Esophagus mucosa (tissue), 1 donor: ENCODE results near the gene FAM78B. TPM values are rescaled to one million over a fixed set of nuclear protein-coding genes. Genes with fewer than 3 reads are reported as not detected.

ENCODE experiments used
- ATAC-seq: fragments of 200-7000 bp; cut with Tn5 transposase; one replicate; pipeline ENCODE4 v1.9.1; 2020
- total RNA-seq: library from RNA; stranded (reverse); gene quantifications from one replicate; pipeline ENCODE4 v1.2.4, GENCODE V29; 2023
- donor health status: DM: yes; HTN: yes; CAD: no.

FAM78B gene, protein sequence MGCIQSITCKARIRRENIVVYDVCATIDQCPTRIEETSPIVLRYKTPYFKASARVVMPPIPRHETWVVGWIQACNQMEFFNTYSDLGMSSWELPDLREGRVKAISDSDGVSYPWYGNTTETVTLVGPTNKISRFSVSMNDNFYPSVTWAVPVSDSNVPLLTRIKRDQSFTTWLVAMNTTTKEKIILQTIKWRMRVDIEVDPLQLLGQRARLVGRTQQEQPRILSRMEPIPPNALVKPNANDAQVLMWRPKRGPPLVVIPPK
- 0.88 TPM for total RNA-seq

DNA sequence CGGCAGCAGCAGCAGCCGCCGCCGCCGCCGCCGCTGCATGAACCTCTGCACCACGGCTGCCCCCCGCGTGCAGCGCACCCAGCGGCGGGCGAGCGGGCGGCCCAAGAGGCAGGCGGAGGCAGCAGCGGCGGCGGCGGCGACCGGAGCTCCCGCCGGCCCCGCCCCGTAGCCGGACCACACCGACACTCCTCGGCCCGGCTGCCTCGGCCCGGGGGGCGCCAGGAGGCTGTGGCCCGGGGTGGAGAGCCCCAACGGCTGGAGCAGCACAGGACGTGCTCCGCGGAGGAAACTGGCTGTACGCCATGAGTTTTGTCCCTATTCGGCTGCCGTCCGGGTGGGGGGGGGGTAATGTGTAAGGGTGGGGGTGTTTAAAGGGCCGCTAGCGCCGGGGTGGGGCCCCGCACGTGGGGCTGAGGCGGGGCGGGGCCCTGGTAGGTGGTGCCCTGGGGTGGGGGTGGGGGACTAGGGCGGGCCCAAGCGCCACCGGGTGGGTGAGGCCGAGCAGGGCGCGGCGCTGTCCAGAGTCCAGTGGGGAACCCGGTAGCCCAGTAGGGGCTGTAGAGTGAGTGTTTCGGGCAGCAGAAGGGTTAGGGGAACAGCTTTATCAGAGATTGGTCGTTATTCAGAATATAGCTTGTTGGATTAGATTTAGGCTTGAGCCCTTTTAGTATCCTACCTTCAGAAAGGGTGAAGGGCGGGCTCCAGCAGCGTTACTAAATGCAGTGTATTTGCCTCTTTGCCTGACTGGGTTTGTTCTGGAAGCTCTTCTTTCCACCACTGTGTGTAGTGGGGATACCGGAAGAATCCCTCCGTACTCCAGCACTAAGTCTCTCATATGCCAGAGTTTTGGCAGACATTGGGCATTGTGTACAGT, at the start of gene FAM78B:
TSS of gene FAM78B (minus strand) at position 304 of the 874 bp plus-strand sequence. CDS start 753 bp downstream, outside the sequence.
- peak; percentile 91 for ATAC-seq

DNA sequence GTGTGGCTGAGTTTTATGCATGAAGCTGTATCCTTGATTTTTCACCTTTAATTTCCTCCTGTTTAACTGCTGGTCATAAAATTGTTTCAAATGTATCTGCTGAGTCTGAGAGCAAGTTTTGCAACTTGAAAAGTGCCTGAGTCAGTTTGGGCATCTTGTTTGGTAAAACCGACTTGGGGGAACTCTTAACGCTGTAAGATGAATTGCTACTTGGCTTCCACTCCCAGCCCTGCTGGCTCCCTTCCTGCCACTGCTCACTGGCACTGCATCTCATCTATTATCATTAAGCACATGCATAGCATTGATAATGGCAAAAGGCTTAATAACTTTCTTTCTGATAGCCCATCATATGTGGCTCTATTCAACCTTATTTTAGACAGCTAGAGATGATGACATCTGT, 35.7 kb upstream of the FAM78B start:
- ATAC-seq, result no peak

DNA sequence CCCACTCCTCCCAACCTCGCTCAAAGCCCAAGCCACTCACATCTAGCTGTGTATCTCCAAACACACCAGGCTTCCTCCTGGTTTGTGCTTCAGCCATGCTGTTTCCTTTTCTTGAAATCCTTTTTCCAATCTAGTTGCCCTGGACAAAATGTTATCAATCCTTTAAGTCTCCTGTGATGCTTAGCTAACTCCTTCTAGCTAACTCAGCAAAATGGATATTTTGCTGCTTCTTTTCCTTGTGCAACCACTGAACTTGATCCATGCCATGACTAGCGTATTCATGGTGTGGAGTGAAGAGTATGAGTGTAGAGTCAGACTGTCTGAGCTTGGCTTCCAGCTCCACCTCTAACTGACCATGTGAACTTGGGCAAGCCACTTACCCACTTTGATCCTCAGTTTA, 33.9 kb upstream of the FAM78B start:
- ATAC-seq, result no peak

DNA sequence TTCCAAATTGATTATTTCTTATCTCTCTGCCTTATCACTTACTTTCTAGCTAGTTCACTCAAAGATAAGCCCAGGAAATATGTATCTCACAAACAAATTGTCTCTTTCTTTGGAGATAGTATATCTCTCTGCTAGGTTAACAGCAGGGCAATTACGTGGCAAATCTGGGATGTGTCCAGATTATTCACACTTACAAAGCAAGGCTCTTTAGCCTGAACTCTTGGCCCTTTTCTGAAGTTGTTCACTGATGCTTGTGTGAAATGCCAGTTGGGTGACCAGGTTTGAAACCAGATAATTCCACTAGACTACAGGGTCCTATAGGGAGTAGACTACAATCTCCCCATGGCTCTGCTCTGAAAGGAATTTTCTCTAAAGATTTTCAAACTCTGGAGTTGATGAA, 30.8 kb upstream of the FAM78B start:
- peak; percentile 68 for ATAC-seq

DNA sequence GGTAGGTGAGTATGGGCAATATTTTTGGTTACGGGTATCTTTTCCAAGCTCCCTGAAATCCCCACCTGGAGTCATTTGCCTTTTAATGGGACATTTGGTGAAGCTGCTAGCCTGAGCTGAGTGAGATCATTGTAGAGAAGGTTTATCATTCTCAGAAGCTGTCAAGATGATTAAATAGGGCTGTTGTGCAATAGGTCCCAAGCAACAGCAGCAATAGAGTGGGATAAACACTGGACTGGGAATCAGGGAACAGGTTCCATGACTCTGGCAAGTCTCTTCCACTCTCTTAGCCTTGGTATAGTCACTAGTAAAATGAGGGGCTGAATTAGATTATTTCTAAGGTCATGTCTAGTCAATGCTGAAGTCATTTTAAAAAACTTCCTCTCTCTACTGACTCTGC, 30.3 kb upstream of the FAM78B start:
- peak; percentile 83 for ATAC-seq

DNA sequence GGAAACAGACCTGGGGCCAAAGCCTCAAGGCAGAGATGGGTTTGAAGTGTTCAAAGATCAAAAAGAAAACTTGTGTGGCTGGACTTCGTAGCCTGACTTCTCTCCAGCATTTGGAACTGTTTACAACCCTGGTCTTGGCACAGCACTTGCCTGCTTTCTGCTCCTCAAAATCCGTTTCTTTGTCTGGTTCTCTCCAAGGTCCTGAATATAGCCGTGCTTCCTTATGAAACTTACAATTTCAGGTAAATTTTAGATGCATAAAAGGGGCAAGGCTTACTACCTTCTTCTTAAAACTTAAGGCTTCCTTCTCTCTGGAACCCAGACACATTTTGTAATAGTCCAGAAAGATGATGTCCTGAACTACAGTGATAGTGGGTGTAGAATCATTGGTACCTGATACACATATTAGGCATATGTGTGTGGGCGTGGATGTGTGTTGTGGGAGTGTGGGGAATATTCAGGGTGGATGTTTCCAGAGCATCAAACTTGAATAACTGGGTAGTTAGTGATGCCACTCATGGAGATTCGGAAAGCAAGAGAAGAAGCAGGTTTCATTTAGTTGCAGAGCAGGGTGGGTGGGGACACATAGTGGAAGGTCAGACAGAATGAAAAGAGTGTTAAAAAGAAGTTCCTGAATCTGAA, 26.4 kb upstream of the FAM78B start:
- ATAC-seq, result no peak

DNA sequence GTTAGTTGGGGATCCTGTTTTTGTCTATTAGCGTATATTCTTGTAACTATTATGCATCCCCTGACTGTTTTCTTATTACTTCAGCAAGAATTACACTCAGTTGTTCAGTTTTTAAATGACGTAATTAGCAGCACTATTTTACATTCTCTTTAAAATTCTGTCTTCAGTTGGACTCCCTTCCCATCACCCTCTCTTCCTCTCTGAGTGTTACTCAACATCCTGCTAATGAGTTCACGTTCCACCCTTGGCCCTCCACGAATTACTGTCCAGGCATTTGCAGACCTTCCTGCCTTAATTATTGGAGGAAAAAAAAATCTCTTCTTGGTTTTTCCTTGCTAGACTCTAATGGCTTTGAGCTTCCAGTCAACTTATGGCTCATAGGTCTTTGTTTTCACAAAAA, 23.6 kb upstream of the FAM78B start:
- ATAC-seq, result no peak

DNA sequence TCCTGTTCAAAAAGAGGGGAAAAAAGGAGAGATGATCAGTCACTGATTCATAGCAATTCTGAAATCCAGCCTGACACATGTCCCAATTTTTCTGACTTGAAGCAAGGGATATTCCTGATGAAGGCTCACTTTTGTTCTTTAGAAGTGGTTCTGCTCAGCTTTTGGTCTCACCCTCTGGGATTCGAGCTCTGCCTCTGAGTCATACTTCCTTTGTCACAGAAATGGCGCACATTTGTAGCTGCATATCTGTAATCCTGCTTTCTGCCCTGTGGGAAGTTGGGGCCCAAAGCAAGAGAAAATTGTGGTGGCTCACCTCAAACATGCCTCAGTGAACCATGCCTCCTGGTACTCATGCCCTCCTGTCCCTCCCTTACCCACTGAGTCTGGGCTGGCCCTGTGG, 22.3 kb upstream of the FAM78B start:
- ATAC-seq, result no peak

DNA sequence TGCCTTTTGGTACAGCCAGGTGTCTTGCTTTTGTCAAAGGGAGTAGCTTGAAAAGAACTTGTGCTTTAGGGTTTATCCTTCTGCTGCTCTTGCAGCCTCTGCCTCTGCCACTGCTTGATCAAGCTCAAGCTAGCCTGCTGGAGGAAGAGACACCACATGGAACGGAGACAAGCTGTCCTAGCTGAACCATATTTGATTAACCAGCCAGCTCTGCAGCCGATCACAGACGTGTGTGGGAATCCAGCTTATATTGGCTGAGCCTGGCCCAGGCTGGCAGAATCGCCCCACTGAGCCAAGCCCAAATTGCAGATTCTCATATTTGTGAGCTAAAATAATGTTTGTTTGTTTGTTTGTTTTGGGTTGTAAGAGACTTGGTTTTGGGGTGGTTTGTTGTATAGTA, 18.7 kb upstream of the FAM78B start:
- no peak for ATAC-seq

DNA sequence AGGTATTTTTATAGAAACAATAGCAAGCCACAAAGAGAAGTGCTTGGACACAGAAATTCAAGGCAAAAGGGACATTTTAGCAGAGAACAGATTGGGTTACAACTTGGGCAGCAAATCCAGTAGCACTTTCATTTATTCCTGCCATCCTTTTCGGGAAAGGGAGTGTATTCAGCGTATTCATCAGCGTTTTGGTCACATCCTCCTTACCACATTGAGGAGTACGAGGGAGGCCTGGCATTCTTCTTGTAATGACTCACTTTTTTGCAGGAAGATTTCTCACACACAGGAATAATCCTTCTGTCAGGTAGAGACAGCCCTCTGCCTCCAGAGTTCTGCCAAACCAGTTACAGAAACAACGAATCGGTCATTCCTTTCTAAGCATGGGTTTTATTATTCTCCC, 18.1 kb upstream of the FAM78B start:
- ATAC-seq, result peak; percentile 91

DNA sequence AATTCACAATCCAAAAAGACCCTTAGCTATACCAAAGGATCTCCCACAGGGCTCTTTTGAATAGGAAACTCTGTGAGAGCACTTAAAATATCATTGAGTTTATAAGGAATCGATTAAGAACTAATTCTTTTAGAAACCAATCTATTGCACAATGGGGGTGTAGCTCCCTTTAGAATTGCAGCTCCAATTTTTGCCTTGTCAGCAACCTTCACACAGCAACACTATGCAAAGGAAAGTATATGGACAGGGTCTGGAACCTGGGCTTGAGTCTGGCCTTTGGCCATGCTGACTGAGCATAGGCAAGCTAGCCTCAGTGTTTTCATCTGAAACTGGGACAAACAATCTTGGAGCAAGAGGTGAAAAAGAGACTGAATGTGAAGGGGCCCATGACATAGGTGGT, 17.2 kb upstream of the FAM78B start:
- no peak for ATAC-seq

DNA sequence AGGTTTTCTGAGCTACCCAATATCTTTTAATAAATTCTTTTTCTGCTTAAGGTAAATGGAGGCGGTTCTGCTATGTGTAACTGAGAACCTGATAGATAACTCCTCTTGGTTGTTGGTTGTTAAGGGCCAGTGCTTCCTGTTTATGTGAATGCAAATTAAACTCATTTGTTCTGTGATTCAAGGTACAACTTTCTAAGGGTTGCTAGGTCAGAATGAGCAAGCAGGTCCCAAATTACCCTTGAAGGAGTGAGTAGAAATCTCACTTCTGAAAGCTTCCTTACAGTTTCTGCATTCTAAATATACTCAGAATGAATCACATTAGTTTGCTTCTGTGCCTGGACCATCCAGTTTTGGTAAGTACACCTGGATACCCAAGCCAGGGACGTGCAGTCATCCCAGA, 15.5 kb upstream of the FAM78B start:
- ATAC-seq, result peak; percentile 63

DNA sequence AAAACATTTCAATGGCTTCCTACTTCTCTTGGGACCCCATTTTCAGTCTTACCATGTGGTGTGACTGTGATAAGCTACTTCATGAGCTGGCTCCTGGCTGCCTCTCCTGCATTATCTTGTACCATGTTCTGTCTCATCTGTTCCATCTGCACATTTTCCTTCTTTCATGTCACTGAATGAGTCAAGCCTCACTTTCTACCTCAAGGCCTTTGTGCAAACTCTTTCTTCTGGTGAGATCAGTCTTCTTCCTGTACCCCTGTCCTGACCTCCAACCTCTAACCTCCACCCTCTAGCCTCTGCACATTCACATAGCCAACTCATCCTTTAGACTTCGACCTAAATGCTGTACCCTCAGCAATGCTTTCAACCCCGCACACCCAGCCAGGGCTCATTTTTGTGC, 9.6 kb upstream of the FAM78B start:
- no peak for ATAC-seq

DNA sequence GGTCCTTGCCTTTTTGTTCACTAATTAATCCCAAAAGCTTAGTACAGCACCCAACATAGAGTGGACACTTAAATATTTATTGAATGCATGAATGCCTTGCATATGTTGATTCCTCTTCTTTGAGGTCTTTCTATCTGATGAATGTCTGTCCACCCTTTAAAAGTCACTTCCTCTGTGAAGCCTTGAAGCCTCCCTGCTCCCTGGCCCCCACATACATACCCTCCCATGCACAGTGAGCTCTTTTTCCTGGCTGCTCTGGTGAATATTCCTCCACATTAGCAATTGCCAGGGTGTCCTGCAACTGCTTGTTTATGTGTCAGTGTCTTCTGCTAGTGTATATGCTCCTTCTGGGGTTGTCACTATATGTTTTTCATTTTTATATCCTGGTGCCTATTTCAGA, 8.2 kb upstream of the FAM78B start:
- ATAC-seq, result no peak

DNA sequence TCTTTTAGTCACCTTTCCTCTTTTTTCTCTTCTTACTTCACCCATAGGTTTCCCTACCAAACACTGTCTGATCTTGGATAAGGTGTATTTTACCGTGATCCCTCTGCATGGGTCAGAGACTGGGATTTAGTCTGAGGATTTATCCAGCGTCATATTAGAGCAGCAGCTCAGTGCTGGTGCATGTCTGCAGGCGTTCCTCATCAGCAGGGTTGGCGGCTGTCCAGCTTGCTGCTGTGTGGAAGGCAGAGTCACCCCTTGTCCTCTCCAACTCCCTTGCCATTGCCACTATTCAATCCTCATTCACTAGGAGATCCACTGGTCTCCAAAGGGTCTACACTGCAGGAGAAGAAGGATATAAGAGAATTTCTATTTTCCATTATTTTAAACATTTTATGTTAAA, 7.3 kb upstream of the FAM78B start:
- peak; percentile 75 for ATAC-seq

DNA sequence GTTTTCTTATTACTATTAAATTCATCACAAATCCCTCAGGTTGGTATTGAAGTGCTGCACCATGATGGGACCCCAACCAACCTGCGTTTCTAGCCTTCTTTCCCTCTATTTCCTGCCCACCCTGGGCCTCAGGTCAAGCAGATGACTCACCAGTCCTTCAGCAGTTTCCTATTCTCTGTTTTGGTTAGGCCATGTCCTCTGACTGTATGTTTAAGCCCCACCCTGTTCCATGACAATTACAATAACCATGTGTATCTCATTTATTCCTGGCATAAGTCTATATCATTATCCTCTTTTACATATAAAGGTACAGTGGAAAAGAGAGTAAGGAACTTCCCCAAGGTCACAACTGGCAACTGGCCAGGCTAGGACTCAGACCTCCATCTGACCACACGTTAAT, 5.3 kb upstream of the FAM78B start:
- ATAC-seq, result peak; percentile 78

DNA sequence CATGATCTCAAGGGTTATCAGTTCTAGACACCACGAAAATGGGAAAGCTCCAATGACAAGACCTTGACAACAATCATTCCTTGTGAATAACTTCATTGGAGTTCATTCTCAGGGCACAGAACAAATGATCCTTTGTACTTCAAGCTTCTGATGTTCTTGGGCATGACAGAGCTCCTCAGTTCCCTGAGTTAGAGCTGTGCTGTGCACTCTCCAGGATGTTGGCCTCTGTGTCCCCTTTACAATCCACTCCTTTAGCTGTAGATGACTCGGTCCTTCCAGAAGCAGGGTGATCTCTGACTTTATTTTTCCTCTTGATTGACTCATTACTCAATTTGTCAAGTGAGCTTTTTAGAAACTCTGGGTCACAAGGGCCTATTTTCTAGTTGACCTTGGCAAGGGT, 3.9 kb upstream of the FAM78B start:
- ATAC-seq, result no peak

DNA sequence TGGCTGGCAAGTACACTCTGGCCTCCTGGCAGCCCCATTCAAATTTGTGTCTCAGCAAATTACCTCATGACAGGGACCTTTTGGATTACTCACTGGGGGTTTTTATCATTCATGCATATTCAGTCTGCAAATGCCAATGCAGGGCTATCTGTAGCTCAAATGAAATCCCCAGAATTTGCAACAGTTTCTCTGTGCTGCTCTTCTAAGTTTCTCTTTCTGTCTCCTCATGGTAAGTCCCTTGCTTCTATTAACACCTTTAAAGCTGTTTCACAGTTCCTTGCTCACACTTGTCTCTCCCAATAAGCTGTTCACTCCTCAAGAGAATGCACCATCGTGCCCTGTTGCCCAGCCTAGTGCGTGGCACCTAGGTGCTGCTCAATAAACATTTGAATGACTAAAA, 3.3 kb upstream of the FAM78B start:
- ATAC-seq, result no peak

DNA sequence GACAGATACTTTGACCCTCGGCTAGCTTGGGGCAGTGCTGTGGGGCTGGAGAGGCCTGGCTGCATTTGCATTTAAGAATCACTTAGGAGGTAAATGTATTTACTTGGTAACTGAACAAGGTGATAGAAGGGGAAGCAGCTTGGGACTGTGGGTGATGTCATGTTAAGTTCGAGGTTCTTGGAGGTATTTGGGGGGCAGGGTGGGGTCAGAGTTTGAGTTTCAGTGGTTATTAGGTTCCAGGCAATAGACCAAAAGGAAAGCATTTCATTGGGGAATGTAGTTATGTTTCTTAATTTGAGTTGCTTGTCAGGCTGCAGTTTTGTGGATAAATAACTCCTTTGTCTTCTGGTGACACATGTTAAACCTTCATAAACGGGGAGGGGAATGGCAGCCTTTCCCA, 2.4 kb upstream of the FAM78B start:
- ATAC-seq, result no peak

DNA sequence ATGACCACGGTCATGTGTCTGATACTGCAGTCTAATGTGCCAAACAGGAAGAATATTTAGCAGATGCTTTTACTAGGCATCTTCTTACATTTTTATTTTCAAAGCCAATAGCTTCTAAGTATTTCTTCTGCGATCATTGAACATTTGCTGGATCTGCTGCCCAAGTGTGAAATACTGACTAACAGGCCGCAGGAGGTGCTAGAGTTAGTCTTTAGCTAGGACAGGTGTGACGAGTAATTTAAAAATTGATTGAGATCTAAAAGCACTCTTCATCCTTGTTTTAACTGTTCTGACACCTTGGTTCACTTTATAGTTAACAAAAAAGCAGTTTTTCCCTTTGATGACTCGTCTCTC, 748 bp upstream of the FAM78B start:
- peak; percentile 2 for ATAC-seq

DNA sequence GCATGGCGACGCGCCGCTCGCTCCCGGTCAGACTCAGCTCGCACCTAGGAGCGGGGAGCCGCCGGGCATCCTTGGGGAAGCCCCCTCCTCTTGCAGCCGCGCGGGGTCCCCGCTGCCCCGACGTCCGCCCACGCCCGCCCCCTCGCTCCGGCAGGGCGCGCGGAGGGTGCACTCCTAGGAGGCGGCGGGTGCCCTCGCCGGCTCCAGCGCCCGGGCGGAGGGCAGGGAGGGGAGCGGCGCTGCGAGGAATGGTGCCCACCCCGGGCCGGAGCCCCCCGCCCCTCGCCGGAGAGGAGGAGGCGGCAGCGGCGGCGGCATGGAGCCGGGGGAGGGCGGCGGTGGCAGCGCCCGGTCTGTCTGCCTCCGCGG, 488 bp downstream of the FAM78B start:
- ATAC-seq, result peak; percentile 6

DNA sequence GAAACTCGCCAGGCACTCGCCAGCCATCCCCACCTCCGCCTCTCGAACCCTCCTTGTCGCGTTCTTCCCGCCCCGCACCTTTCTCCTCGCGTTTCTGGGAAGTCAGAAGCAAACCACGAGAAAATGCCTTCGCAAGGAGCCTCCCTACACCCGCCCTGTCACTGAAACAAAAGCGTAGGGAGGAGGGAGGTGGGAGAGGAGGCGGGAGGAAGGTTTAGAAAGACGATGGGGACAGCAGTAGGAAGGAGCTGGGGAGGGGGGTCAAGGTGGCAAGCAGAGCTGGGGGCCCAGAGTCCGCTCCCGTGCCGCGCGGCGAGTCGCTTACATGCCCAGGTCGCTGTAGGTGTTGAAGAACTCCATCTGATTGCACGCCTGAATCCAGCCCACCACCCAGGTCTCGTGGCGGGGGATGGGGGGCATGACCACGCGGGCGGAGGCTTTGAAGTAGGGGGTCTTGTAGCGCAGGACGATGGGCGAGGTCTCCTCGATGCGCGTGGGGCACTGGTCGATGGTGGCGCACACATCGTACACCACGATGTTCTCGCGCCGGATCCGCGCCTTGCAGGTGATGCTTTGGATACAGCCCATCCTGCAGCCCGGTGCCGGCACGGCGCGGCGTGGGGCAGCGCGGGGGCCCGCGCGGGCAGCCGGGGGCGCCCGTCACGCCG, 1.0 kb downstream of the FAM78B start:
- ATAC-seq, result no peak

DNA sequence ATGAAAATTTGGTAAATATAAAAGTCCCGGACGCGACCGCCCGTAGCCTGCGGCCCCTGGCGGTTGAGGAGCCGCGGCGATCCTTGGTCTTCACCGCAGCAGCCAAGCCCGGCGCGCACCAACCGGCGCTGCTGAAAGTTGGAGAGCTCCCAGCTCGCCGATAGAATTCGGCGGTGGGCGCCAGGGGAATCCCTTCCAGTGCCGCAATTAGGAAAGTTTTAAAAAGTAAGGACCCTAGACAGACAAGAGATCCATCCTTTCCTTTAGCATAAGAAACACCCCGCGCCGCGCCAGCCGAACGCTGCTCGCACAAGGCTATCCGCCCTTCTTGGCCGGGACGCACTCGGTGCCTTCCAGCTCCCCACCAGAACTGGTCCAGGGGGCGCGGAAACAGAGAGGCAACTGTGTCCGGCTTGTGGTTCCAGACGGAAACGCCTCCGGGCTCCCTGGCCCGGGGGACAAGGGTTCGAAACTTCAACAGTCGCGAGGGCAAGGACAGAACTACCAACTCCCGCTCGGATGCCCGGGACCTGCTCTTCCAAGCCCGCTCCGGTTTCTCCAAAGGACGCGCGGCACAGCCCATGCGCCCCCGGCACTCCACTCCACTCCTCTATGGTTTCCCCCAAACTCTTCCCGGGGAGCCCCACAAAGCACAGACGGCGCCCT, 1.7 kb downstream of the FAM78B start:
- no peak for ATAC-seq
